NCI-H1092 treated with DMSO at 0.1 percent for 48 hours (cell line): ENCODE measurements around the gene GPATCH8.

ENCODE experiments used
- DNase-seq: peaks from one replicate; lab custom pipeline; 2025; lab: John Stamatoyannopoulos, UW

The GPATCH8 gene

DNA sequence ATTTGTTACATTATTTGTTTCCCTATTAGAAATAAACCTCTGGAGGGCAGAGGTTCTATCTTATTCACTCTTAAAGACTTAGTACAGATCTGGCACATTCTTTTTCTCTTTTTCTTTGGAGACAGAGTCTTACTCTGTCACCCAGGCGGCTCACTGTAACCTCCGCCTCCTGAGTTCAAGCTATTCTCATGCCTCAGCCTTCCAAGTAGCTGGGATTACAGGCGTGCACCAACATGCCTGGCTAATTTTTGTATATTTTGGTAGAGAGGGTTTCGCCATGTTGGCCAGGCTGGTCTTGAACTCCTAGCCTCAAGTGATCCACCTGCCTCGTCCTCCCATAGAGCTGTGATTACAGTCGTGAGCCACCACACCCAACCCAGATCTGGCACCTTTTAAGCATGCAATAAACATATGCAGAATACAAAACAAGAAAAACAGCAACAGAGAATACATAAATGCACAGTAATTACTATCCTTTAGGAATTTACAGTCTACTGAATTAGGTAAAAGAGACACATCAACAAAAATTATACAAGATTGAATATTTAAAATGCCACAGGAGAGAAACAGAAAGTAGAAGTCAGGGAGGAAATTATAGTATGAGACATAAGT lies 52.1 kb downstream of the GPATCH8 start:
- no peak for DNase-seq

DNA sequence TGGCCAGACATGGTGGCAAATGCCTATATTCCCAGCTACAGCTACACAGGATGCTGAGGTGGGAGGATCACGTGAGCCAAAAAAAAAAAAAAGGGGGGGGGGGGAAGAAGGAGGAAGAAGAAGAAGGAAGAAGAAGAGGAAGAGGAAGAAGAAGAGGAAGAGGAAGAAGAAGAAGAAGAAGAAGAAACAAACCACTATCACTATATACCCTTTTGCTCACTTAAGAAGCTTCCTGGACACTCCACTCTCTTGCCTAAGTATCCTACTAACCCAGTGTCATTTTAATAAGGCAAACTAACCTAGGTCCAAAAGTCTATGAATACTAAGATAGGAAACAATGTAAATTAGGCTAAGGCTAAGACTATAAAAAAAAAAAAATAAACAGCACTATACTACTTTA lies 54.8 kb downstream of the GPATCH8 start:
- no peak for DNase-seq

DNA sequence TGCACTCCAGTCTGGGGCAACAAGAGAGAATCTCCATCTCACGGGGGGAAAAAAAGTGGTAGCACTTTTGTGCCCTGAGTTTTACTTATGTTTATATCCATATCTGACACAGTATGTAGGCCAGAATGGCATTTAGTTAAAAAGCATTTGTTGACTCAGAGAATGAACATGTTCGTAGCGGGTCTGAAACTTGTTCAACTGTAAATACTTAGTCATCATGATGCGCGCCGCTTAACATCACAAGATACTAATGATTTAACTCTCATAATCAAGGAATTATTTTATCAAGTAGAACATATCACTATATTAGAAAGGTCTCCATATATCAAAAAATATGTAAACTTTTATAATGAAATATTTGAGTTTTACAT lies 58.5 kb downstream of the GPATCH8 start:
- no peak for DNase-seq

DNA sequence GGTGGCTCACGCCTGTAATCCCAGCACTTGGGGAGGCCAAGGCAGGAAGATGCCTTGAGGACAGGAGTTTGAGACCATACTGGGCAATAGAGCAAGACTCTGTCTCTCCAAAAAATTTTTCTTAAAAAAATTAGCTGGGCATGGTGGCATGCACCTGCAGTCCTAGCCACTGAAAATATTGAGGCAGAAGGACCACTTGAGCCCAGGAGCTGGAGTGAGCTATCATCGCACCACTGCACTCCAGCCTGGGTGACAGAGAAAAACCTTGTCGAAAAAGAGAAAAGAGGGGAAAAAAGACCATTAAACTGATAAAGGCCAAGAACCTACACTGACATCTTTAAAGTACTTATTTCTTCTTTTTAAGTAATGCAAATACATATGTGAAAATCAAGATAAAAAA lies 60.4 kb downstream of the GPATCH8 start:
- no peak for DNase-seq

DNA sequence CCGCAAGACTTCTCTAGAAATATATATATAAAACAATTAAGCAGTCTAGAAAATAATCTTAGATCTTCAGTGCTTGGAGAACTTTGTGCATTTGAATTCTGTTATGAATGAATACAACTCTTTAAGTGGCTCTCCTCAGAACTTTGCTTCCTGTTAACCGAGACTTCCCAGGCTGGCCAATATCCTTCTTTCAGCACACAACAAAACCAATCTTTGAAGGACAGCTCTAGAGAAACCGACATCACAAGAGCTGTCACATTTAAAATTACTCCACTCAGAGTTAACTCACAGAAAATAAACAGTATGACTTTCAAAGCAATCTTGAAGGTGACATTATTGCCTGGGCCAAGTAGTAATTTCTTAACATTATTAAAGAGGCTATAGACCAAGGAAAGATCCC lies 64.0 kb downstream of the GPATCH8 start:
- DNase-seq = no peak

DNA sequence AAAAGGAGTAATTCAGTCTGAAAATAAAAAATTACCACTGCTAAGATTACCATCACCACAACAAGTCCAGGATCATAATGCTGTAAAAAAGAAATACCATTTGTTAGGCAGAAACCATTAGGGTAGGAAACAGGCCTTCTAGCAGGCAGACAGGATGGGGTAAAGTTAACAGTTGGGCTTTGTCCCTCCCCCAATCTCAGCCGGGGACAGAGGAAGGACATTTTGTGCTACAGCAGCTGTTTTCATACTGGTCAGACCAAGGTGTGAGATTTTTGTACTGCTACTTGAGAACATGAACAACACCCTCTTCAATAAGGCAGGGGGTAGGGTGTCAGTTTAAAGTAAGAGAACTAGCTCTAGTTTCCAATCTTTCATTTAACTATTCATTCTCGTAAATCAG lies 64.6 kb downstream of the GPATCH8 start:
- no peak for DNase-seq

DNA sequence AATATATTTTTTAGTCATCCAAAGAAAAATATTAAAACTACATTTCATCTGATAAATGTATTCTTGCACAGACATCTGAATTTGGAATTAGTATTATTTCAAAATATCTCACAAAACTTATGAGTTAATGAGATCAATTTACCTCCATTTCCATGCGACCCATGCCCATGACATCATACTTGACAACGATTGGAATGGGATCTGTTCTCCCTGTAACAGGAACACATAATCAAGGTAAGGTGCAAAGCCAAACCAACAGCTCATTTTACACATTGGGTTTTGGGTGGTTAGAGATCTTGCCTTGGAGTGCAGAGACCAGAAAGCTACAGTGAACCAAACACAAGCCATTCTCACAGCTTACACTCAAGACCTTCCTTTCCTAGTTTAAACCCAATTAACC lies 66.9 kb downstream of the GPATCH8 start:
- no peak for DNase-seq

DNA sequence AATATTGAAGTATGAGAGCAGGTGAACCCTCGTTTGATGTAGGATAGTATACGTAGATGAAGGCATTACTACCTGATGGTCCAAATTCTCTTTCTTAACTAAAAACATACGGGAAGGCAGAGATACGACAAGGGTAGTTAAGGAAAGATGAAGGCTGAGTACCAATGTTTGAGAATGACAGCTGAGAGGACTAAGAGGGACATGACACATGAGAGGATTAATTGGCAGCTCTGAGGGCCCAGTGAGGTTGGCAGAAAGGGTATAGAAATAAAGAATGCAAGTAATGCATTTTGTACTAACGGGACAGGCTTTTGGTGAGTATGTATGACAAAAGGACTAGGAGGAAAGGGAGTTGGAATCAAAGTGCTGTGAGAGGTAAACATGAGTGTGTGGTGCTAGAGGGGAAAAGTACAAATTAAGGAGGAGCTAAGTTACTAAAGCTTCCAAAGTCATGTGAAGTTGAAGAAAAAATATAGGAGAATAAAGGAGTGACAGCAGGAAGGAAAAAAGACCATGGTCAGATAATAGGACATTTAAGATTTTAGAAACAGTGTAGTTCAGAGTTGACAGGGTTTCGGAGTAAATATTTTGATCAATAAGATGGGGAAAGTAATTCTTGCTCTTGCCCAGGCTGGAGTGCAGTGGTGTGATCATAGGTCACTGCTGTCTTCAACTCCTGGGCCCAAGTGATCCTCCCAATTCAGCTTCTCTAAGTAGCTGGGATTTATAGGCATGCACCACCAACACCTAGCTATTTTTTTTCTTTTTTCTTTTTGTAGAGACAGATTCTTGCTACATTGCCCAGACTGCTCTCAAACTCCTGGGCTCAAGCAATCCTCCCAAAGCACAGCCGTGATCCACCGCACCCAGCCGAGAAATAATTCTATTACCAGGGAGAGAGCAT lies 70.7 kb downstream of the GPATCH8 start:
- no peak for DNase-seq

DNA sequence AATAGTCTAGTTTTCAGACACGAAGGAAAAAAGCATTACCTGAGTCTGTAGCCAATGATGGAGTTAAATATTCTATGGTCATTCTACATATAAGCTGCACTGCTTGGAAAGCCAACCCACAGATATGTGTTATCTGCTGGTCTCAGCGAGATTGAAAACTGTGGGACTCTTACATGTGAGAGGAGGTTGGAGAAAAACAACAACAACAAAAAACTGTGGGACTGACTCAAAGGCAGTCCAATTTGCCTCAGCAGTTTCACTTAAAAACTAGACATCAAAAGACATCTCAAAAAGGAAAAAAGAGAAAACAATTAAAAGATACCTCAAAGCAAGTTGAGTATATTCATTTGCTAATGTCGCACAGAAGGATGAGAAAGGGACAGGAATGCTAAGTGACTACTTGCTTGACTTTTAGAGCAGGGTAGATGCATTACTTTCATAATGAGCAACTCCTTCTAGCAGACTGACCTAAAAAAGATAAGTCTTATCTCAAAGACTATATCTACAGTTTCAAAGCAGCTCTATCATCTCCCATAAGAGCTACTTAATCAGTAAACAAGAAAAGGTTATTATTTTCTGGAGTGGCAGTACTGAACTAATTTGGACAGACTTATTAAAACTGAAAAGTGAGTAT lies 78.3 kb downstream of the GPATCH8 start:
- no peak for DNase-seq

DNA sequence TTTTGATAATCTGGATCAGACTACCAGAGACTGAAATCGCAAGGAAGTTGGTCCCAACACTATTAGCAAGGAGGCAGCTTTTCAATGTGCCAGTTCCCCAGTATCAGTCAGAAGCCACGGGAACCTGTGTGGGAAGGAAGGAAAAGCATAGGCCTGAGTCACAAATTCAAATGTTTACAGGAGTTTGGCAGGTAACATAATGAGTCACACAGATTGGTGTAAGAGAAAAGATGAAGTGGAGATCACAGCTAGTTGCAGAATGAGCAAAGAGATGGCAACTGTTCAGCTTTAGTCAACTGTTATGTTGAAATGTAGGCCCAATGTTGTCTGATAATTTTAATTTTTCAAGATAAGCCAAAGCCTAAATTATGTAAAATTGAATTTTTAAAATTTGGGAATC lies 85.7 kb downstream of the GPATCH8 start:
- no peak for DNase-seq

DNA sequence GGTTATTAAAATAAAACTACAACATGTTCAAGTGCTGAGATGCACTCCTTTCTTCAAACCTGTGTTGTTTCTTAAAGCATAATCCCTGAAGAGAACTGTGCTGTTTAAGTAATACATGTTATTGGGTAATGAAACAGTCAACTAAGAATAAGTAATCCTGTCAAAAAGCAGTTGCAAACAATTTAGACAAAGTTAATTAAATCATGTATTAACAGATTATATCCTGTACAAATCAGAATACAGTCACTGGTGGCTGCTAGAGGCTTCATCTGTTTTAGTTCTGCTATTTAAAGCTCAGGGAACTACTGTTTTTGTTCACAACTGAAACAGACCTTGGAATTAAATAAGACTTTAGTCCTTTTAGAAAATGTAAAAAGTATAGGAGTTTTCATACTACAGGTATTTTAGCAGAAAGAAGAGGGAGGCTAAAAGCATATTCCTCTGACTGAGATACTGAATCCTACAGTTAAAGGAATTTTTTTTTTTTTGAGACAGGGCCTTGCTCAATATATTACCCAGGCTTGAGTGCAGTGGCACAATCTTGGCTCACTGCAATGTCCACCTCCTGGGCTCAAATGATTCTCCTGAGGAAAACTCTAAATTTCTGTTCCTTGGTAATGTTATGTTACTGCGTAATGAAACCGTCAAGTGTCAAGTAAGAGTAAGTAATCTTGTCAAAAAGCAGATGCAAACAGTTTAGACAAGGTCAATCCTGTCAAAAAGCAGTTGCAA lies 86.5 kb downstream of the GPATCH8 start:
- no peak for DNase-seq

DNA sequence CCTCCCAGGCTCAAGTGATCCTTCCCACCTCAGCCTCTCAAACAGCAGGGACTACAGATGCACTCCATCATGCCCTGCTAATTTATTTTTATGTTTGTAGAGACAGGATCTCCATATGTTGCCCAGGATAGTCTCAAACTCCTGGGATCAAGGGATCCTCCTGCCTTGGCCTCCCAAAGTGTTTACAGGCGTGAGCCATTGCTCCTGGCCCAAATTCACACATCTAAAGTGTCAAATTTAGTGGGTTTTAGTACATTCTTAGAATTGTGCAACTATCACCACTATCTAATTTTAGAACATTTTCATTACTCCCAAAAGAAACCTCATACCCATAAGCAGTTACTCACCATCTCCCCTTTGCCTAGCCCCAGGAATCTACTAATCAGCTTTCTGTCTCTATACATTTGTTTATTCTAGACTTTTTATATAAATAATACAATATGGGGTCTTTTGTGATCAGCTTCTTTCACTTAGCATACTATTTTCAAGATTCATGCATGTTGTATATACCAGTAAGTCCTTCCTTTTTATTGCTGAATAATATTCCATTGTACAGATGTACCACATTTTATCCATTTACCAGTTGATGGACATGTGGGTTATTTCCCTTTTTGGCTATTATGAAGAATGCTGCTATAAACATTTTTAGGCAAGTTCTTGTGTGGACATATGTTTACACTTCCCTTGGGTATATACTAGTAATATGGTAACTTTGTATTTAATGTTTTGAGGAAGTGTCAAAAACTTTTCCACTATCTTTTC lies 88.6 kb downstream of the GPATCH8 start:
- no peak for DNase-seq

DNA sequence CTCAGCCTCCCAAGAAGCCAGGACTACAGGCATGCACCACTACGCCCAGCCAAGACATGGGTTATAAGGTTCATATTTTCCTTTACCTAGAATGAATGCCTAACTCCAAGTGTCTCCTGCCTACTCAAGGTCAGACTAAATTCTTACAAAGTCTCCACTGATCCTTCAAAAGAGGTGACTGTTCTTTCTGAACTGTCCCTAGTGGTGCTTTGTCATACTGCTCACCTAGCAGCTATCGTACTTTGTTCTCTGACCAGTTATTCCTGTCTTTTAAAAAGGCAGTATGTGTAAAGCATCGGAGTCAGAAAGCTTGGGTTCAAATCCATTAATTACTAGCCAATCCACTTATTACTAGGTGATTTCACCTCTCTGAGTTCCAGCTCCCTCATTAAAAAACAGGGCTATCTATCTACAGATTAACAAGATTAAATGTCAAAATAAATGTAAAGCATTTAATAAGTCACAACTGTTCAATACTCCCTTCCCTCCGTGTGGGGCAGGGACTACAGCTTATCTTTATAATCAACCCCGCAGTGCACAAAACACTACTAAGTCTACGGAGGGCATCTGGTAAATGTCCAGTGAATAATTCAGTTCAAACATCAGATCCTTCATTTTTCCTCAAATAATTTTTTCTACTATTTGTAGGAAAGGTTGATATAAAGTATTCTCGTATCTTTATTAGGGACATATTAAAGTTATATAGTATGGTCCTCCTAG lies 93.7 kb downstream of the GPATCH8 start:
- no peak for DNase-seq

DNA sequence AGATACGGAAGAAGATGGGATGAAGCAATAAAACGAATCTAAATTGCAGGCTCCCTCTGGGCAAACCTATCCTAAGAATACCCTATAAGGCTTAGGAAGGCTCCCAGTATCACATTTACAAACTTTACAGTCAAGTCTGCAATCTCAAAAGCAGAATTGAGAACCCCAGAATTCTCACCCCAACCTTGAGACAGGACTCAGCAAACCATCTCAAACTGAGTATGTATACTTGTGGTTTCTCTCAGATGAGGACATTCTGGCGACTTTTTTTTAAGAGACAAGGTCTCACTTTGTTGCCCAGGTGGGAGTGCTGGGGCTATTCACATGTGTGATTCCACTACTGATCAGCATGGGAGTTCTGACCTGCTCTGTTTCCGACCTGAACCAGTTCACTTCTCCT lies 94.4 kb downstream of the GPATCH8 start:
- no peak for DNase-seq

DNA sequence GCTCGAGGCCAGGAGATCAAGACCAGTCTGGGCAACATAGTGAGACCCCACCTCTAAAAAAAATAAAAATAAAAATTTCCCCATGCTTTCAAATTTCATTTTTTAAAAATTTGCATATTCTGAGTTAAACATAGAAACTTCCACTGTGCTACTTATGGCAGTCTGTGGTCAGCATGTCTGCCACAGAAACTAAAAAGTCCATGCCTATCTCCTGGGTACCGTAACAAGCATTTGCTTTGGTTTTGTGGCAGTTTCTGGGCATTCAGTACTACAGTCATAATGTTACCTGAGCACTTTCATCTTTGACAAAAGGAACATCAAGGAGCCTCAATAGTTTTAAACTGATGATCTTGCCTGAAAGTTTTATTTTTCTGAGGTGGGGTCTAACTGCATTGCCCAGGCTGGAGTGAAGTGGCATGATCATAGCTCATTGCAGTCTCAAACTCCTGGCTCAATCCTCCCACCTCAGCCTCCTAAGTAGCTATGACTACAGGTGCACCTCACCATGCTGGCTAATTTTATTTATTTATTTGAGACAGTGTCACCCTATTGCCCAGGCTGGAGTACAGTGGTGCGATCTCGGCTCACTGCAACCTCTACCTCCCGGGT lies 100.5 kb downstream of the GPATCH8 start:
- DNase-seq = no peak

DNA sequence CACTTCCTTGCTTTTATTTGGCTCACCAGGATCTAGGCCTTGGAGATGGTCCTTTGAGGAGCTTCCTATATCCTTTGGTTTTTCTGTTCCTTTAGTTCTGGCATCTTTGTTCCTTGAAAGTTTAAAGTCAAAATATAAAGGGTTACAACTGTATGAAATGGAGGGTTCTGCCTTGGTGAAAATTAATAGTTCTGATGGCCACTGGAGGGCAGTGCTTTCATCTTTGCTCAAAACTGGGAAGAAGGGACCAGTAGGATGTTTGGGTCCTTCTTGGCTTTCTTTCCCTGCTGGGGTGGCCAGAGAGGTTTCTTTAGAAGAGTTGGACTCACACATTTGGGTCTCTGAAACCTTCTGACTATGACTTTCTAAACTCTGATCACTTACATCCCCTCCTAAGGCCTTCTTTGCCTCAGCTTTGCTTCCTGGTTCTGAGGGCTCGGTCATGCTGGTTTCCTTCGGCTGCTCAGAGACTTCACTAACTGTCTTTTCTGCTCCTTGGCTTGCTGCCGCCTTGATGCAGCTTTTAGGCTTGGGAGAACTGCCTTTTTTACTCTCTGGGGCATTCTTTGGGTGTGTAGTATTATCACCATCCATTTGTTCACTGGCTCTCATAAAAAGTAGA lies 102.9 kb downstream of the GPATCH8 start:
- no peak for DNase-seq

DNA sequence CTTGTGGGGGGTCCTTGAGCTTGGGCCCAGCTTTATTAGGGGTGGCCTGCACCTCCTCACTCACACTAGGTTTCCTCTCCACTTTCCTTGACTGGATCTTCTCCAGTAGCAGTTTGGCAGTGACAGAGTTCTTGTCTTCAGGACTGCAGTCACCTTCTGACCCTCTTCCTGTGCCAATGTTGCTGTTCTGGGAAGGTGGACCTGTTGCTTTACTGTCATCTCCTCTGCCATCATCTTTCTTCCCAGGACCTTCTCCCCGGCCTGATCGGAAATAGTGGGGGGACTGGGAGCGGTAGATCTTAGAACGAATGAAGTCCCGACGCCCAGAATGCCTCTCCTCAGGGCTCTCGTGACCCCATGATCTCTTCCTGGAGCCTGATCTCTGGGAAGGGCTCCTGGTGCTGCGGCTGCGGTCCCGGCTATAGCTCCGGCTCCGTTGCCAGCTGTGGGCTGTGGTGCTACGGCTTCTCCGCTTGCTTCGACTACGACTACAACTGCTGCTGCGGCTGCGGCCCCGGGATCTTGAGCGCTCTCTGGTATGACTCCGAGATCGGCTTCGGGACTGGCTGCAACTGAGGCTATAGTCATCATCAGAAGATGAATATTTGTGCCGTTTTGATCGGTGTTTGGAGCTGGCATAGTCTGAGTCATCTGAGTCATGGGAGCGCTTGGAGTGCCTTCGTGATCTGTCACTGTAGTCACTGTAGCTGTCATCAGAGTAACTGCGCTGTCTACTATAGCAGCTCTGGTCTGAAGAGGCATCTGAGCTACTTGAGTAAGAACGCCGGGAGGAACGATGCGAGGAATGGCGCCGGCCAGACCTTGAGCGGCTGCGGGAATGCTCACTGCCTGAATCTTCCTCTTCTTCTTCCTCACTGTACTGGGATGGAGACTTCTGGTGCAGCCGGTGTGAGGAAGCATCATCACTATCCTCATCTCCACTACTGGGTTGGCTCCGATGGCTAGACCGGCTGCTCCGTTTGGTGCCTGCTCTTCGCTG lies 104.2 kb downstream of the GPATCH8 start:
- DNase-seq = no peak

DNA sequence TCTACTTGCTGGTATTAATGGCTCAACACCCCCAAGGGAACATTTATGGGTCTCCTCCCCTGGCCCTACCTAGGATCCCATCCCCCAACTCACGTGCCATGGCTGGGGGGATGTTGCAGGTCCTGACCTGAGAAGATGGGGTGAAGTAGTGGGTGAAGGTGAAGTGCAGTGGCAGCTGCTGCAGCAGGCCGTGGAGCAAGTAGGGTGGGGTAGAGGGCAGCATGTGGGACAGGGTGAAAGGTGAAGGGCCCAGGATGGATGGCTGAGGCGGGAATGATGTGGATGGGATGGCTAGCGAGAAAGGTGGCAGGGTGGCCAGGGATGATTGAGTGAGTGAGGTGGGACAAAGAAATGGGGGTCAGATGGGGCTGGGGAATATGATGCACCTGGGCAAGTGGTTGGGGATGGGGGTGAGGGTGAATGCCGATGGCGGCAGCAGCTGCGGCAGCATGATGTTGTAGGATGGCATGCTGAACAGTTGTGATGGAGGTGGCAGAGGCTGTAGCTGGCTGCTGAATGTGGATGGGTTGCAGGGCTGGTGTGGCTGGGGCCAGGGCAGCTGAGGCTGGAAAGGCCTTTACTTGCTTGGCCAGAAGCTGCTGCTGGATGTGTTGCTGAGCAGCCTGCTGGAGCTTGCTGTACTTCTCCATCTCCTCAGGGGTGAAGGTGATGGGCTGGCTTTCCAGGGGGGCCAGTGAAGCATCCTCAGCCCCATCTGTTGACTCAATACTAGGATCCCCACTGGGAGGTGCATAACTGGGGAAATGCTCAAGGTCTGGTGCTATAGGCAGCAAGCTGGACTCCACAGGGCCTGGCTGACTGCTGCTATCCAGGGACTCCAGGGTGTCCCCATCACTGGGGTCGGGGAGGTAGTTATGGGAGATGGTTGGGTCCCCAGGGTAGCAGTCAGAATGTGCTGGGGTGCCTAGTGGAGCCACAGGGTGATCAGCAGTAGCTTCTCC lies 105.4 kb downstream of the GPATCH8 start:
- DNase-seq = no peak
